ENCODE data around the gene CYTH4. TPM values are rescaled to one million over a fixed set of nuclear protein-coding genes. Genes with fewer than 3 reads are reported as not detected.

CYTH4 gene
- total and polyA plus RNA-seq, 2 donors, result 24.7 to 54.6 TPM

GRCh38 chr22:37300551-37301017 is 18.3 kb downstream of the CYTH4 start:
- no peaks in the 10 kb centered on the region for H3K27me3 ChIP-seq (ENCODE audit: control insufficient read depth in 2 of 2, insufficient read depth in 1 of 2, low read length in 1 of 2)
- 8% methylated on average over 19 of the region's 19 CpGs for WGBS
- peak in 4 of 9 donors; percentile 47 to 80 (median 56) for DNase-seq (ENCODE audit: low read depth in 6 of 9, low spot score in 9 of 9)
- H3K36me3 ChIP-seq (ENCODE audit: control insufficient read depth in 2 of 2, insufficient read depth in 2 of 2, low read length in 1 of 2), result peaks cover 50 to 79% of the 10 kb centered on the region in 2 donors
- peak overlapping the region; percentile 77 to 93 for H3K27ac ChIP-seq (ENCODE audit: low read depth in 1 of 2, low read length in 1 of 2)
- peaks cover 29 to 96% of the 10 kb centered on the region in 2 donors for H3K4me1 ChIP-seq (ENCODE audit: control insufficient read depth in 2 of 2, insufficient read depth in 2 of 2, low read length in 2 of 2)
- peak overlapping the region; percentile 7 to 34 for H3K4me3 ChIP-seq (ENCODE audit: low read length in 2 of 2)
- no peaks in the 10 kb centered on the region for H3K9me3 ChIP-seq (ENCODE audit: control insufficient read depth in 2 of 2, insufficient read depth in 1 of 2, low read length in 1 of 2)

GRCh38 chr22:37301144-37301830 is 19.0 kb downstream of the CYTH4 start:
- Histone ChIP-seq H3K9me3 (ENCODE audit: control insufficient read depth in 2 of 2, insufficient read depth in 1 of 2, low read length in 1 of 2) (no peaks in the 10 kb centered on the region), H3K27ac (ENCODE audit: low read depth in 1 of 2, low read length in 1 of 2) (peak overlapping the region; percentile 77 to 93), H3K4me3 (ENCODE audit: low read length in 2 of 2) (peak overlapping the region in 1 of 2 donors; percentile 7), H3K27me3 (ENCODE audit: control insufficient read depth in 2 of 2, insufficient read depth in 1 of 2, low read length in 1 of 2) (no peaks in the 10 kb centered on the region), H3K36me3 (ENCODE audit: control insufficient read depth in 2 of 2, insufficient read depth in 2 of 2, low read length in 1 of 2) (peaks cover 43 to 78% of the 10 kb centered on the region in 2 donors), H3K4me1 (ENCODE audit: control insufficient read depth in 2 of 2, insufficient read depth in 2 of 2, low read length in 2 of 2) (peaks cover 29 to 96% of the 10 kb centered on the region in 2 donors)
- 94% methylated on average over 6 of the region's 6 CpGs for WGBS
- DNase-seq (ENCODE audit: low read depth in 6 of 9, low spot score in 9 of 9), result no peak

- Histone ChIP-seq H3K4me3 (ENCODE audit: low read length in 2 of 2) (no peak overlapping the region), H3K27me3 (ENCODE audit: control insufficient read depth in 2 of 2, insufficient read depth in 1 of 2, low read length in 1 of 2) (no peaks in the 10 kb centered on the region), H3K27ac (ENCODE audit: low read depth in 1 of 2, low read length in 1 of 2) (no peak overlapping the region), H3K36me3 (ENCODE audit: control insufficient read depth in 2 of 2, insufficient read depth in 2 of 2, low read length in 1 of 2) (peaks cover 30 to 67% of the 10 kb centered on the region in 2 donors), H3K4me1 (ENCODE audit: control insufficient read depth in 2 of 2, insufficient read depth in 2 of 2, low read length in 2 of 2) (peaks cover 40 to 97% of the 10 kb centered on the region in 2 donors), H3K9me3 (ENCODE audit: control insufficient read depth in 2 of 2, insufficient read depth in 1 of 2, low read length in 1 of 2) (peaks cover 0 to 7% of the 10 kb centered on the region in 2 donors)
- 96% methylated on average over 31 of the region's 31 CpGs for WGBS
- no peak for DNase-seq (ENCODE audit: low read depth in 6 of 9, low spot score in 9 of 9)
These were observed 20.6 kb downstream of the CYTH4 start for GRCh38 chr22:37302674-37303555.

GRCh38 chr22:37303821-37304274 is 21.5 kb downstream of the CYTH4 start:
- H3K4me1 ChIP-seq (ENCODE audit: control insufficient read depth in 2 of 2, insufficient read depth in 2 of 2, low read length in 2 of 2), result peaks cover 49 to 97% of the 10 kb centered on the region in 2 donors
- H3K27me3 ChIP-seq (ENCODE audit: control insufficient read depth in 2 of 2, insufficient read depth in 1 of 2, low read length in 1 of 2), result no peaks in the 10 kb centered on the region
- peaks cover 23 to 60% of the 10 kb centered on the region in 2 donors for H3K36me3 ChIP-seq (ENCODE audit: control insufficient read depth in 2 of 2, insufficient read depth in 2 of 2, low read length in 1 of 2)
- 86% methylated on average over 9 of the region's 9 CpGs for WGBS
- peaks cover 0 to 7% of the 10 kb centered on the region in 2 donors for H3K9me3 ChIP-seq (ENCODE audit: control insufficient read depth in 2 of 2, insufficient read depth in 1 of 2, low read length in 1 of 2)
- no peak for DNase-seq (ENCODE audit: low read depth in 6 of 9, low spot score in 9 of 9)
- H3K27ac ChIP-seq (ENCODE audit: low read depth in 1 of 2, low read length in 1 of 2), result peak overlapping the region in 1 of 2 donors; percentile 26
- H3K4me3 ChIP-seq (ENCODE audit: low read length in 2 of 2), result no peak overlapping the region

- 92% methylated on average over 10 of the region's 10 CpGs for WGBS
- Histone ChIP-seq H3K27ac (ENCODE audit: low read depth in 1 of 2, low read length in 1 of 2) (peak overlapping the region; percentile 45 to 46), H3K27me3 (ENCODE audit: control insufficient read depth in 2 of 2, insufficient read depth in 1 of 2, low read length in 1 of 2) (no peaks in the 10 kb centered on the region), H3K9me3 (ENCODE audit: control insufficient read depth in 2 of 2, insufficient read depth in 1 of 2, low read length in 1 of 2) (peaks cover 0 to 7% of the 10 kb centered on the region in 2 donors), H3K4me3 (ENCODE audit: low read length in 2 of 2) (no peak overlapping the region), H3K4me1 (ENCODE audit: control insufficient read depth in 2 of 2, insufficient read depth in 2 of 2, low read length in 2 of 2) (peaks cover 57 to 98% of the 10 kb centered on the region in 2 donors), H3K36me3 (ENCODE audit: control insufficient read depth in 2 of 2, insufficient read depth in 2 of 2, low read length in 1 of 2) (peaks cover 21 to 54% of the 10 kb centered on the region in 2 donors)
- DNase-seq (ENCODE audit: low read depth in 6 of 9, low spot score in 9 of 9), result no peak
These were observed 22.5 kb downstream of the CYTH4 start for GRCh38 chr22:37304595-37305343.

- peaks cover 52 to 98% of the 10 kb centered on the region in 2 donors for H3K4me1 ChIP-seq (ENCODE audit: control insufficient read depth in 2 of 2, insufficient read depth in 2 of 2, low read length in 2 of 2)
- peaks cover 25 to 60% of the 10 kb centered on the region in 2 donors for H3K36me3 ChIP-seq (ENCODE audit: control insufficient read depth in 2 of 2, insufficient read depth in 2 of 2, low read length in 1 of 2)
- peak overlapping the region; percentile 97 to 99 for H3K27ac ChIP-seq (ENCODE audit: low read depth in 1 of 2, low read length in 1 of 2)
- H3K27me3 ChIP-seq (ENCODE audit: control insufficient read depth in 2 of 2, insufficient read depth in 1 of 2, low read length in 1 of 2), result no peaks in the 10 kb centered on the region
- 77% methylated on average over 2 of the region's 2 CpGs for WGBS
- DNase-seq (ENCODE audit: low read depth in 6 of 9, low spot score in 9 of 9), result no peak
- H3K9me3 ChIP-seq (ENCODE audit: control insufficient read depth in 2 of 2, insufficient read depth in 1 of 2, low read length in 1 of 2), result peaks cover 0 to 7% of the 10 kb centered on the region in 2 donors
- H3K4me3 ChIP-seq (ENCODE audit: low read length in 2 of 2), result no peak overlapping the region
These were observed 23.6 kb downstream of the CYTH4 start for GRCh38 chr22:37305887-37306286.

GRCh38 chr22:37306494-37306829 is 24.2 kb downstream of the CYTH4 start:
- peaks cover 30 to 60% of the 10 kb centered on the region in 2 donors for H3K36me3 ChIP-seq (ENCODE audit: control insufficient read depth in 2 of 2, insufficient read depth in 2 of 2, low read length in 1 of 2)

GRCh38 chr22:37308385-37309200 is 26.3 kb downstream of the CYTH4 start:
- Histone ChIP-seq H3K4me3 (ENCODE audit: low read length in 2 of 2) (peak overlapping the region in 1 of 2 donors; percentile 43), H3K4me1 (ENCODE audit: control insufficient read depth in 2 of 2, insufficient read depth in 2 of 2, low read length in 2 of 2) (peaks cover 47 to 88% of the 10 kb centered on the region in 2 donors), H3K27ac (ENCODE audit: low read depth in 1 of 2, low read length in 1 of 2) (peak overlapping the region; percentile 97 to 99), H3K36me3 (ENCODE audit: control insufficient read depth in 2 of 2, insufficient read depth in 2 of 2, low read length in 1 of 2) (peaks cover 36 to 57% of the 10 kb centered on the region in 2 donors), H3K9me3 (ENCODE audit: control insufficient read depth in 2 of 2, insufficient read depth in 1 of 2, low read length in 1 of 2) (peaks cover 0 to 10% of the 10 kb centered on the region in 2 donors), H3K27me3 (ENCODE audit: control insufficient read depth in 2 of 2, insufficient read depth in 1 of 2, low read length in 1 of 2) (no peaks in the 10 kb centered on the region)
- DNase-seq (ENCODE audit: low read depth in 6 of 9, low spot score in 9 of 9), result no peak
- WGBS, result 88% methylated on average over 18 of the region's 18 CpGs

More at GRCh38 chr22:37306494-37306829, 24.2 kb downstream of the CYTH4 start:
- Histone ChIP-seq H3K27me3 (ENCODE audit: control insufficient read depth in 2 of 2, insufficient read depth in 1 of 2, low read length in 1 of 2) (no peaks in the 10 kb centered on the region), H3K9me3 (ENCODE audit: control insufficient read depth in 2 of 2, insufficient read depth in 1 of 2, low read length in 1 of 2) (peaks cover 0 to 10% of the 10 kb centered on the region in 2 donors), H3K4me3 (ENCODE audit: low read length in 2 of 2) (peak overlapping the region in 1 of 2 donors; percentile 43), H3K4me1 (ENCODE audit: control insufficient read depth in 2 of 2, insufficient read depth in 2 of 2, low read length in 2 of 2) (peaks cover 48 to 96% of the 10 kb centered on the region in 2 donors), H3K27ac (ENCODE audit: low read depth in 1 of 2, low read length in 1 of 2) (peak overlapping the region; percentile 97 to 99)
- DNase-seq (ENCODE audit: low read depth in 6 of 9, low spot score in 9 of 9), result no peak
- 52% methylated on average over 6 of the region's 6 CpGs for WGBS
